ENCODE data around the gene USH2A. TPM values are rescaled to one million over a fixed set of nuclear protein-coding genes. Genes with fewer than 3 reads are reported as not detected.

USH2A gene
- polyA plus RNA-seq, 1 of the 3 experiments (the other 2 are of a cell fraction), result under 0.01 TPM

DNA sequence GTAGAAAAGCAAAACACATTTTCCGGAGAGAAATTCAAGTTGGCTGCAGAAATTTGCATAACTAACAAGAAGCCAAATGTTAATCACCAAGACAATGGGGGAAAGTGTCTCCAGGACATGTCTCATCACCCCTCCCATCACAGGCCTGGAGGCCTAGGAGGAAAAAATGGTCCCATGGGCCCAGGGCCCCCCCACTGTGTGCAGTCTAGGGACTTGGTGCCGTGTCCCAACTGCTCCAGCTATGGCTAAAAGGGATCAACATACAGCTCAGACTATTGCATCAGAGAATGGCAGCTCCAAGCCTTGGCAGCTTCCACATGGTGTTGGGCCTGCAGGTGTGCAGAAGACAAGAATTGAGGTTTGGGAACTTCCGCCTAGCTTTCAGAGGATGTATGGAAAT lies 138.2 kb downstream of the USH2A start:
- POLR2A ChIA-PET, result no interaction called here
- Histone ChIP-seq H3K9me2 (no peaks in the 10 kb centered on the region), H3K4me1 (ENCODE audit: control insufficient read depth in 1 of 2, insufficient read depth in 2 of 2, low read depth in 1 of 2, low read length in 1 of 2) (no peaks in the 10 kb centered on the region), H3K27ac (ENCODE audit: low read depth in 2 of 2, low read length in 1 of 2) (no peak overlapping the region), H3F3A (replicated peaks; ENCODE audit: insufficient read depth) (no peaks in the 10 kb centered on the region), H3K9ac (no peak overlapping the region), H3K4me2 (no peak overlapping the region), H3K36me3 (replicated peaks in 1 of 2; ENCODE audit: control insufficient read depth in 1 of 2, insufficient read depth in 2 of 2, low read length in 1 of 2) (no peaks in the 10 kb centered on the region), H3K79me2 (ENCODE audit: insufficient read depth) (no peaks in the 10 kb centered on the region), H3K27me3 (ENCODE audit: insufficient read depth) (no peaks in the 10 kb centered on the region), H3K4me3 (ENCODE audit: low read depth in 2 of 2, low read length in 1 of 2) (no peak overlapping the region), H4K20me1 (ENCODE audit: insufficient read depth) (no peaks in the 10 kb centered on the region), H3K9me3 (no peaks in the 10 kb centered on the region), H2AFZ (ENCODE audit: low read depth) (no peak overlapping the region)
- DNase-seq, result no peak
- WGBS (ENCODE audit: low lambda C conversion rate), result 64% methylated on average over 3 of the region's 3 CpGs
- TF ChIP-seq REST (IDR thresholded peaks at IDR 0.05; ENCODE audit: low read depth, low read length), result no peak
- TF ChIP-seq ELF1 (IDR thresholded peaks at IDR 0.05), result no peak
- no peak for TF ChIP-seq TEAD4 (IDR thresholded peaks at IDR 0.05; ENCODE audit: borderline replicate concordance, insufficient read depth)
- CTCF ChIA-PET, result no interaction called here

GRCh38 chr1:216281757-216282156 lies 141.5 kb downstream of the USH2A start:
- no peaks in the 10 kb centered on the region for H3K36me3 ChIP-seq (replicated peaks in 1 of 2; ENCODE audit: control insufficient read depth in 1 of 2, insufficient read depth in 2 of 2, low read length in 1 of 2)
- H3F3A ChIP-seq (replicated peaks; ENCODE audit: insufficient read depth), result no peaks in the 10 kb centered on the region
- no peaks in the 10 kb centered on the region for H3K27me3 ChIP-seq (ENCODE audit: insufficient read depth)
- POLR2A ChIA-PET, result no interaction called here
- no peak for TF ChIP-seq ZBTB33 (IDR thresholded peaks at IDR 0.05; ENCODE audit: borderline replicate concordance, low read depth)
- no peak for TF ChIP-seq TEAD4 (IDR thresholded peaks at IDR 0.05; ENCODE audit: borderline replicate concordance, insufficient read depth)
- TF ChIP-seq GABPA (IDR thresholded peaks at IDR 0.05; ENCODE audit: low read depth), result no peak
- no peak overlapping the region for H2AFZ ChIP-seq (ENCODE audit: low read depth)
- DNase-seq, result no peak
- H3K9me2 ChIP-seq, result no peaks in the 10 kb centered on the region
- CTCF ChIA-PET, result no interaction called here
- no peaks in the 10 kb centered on the region for H3K4me1 ChIP-seq (ENCODE audit: control insufficient read depth in 1 of 2, insufficient read depth in 2 of 2, low read depth in 1 of 2, low read length in 1 of 2)
- H3K4me3 ChIP-seq (ENCODE audit: low read depth in 2 of 2, low read length in 1 of 2), result no peak overlapping the region
- WGBS (ENCODE audit: low lambda C conversion rate), result 68% methylated on average over 2 of the region's 2 CpGs
- no peak overlapping the region for H3K4me2 ChIP-seq
- no peaks in the 10 kb centered on the region for H3K79me2 ChIP-seq (ENCODE audit: insufficient read depth)
- H3K9ac ChIP-seq, result no peak overlapping the region
- H3K27ac ChIP-seq (ENCODE audit: low read depth in 2 of 2, low read length in 1 of 2), result no peak overlapping the region
- H4K20me1 ChIP-seq (ENCODE audit: insufficient read depth), result no peaks in the 10 kb centered on the region
- H3K9me3 ChIP-seq, result no peaks in the 10 kb centered on the region
